ENCODE results near the gene CEP135. TPM values are rescaled to one million over a fixed set of nuclear protein-coding genes. Genes with fewer than 3 reads are reported as not detected.

Gene CEP135
- total RNA-seq, 1 experiment from 2014 or later = 13.9 TPM

GRCh38 chr4:55910140-55910539 lies 38.6 kb upstream of the CEP135 start:
- Histone ChIP-seq H4K91ac (ENCODE audit: insufficient read length, low read depth, low read length) (no peak overlapping the region), H4K8ac (replicated peaks; ENCODE audit: insufficient read length, low read depth, low read length) (no peak overlapping the region), H3K56ac (ENCODE audit: insufficient read length, low read depth, low read length) (no peak overlapping the region), H3K27ac (ENCODE audit: insufficient read length, low read depth, low read length) (no peak overlapping the region), H3K27me3 (ENCODE audit: insufficient read depth, low read length) (no peaks in the 10 kb centered on the region), H2BK20ac (ENCODE audit: low read depth, low read length, poor library complexity, severe bottlenecking) (no peak overlapping the region), H3K9ac (ENCODE audit: extremely low read depth, insufficient read length, low read length) (no peak overlapping the region), H3K4me2 (ENCODE audit: insufficient read depth, insufficient read length, low read length) (no peak overlapping the region), H2BK15ac (ENCODE audit: low read depth, low read length) (no peak overlapping the region), H2BK12ac (ENCODE audit: insufficient read length, low read depth, low read length) (no peak overlapping the region), H3K23ac (ENCODE audit: insufficient read length, low read depth, low read length) (no peak overlapping the region), H3K18ac (ENCODE audit: insufficient read length, low read depth, low read length) (no peak overlapping the region), H3K4me1 (ENCODE audit: insufficient read depth, low read length) (no peaks in the 10 kb centered on the region), H3K79me2 (ENCODE audit: insufficient read depth, low read length) (no peaks in the 10 kb centered on the region), H2BK5ac (ENCODE audit: insufficient read length, low read length) (no peak overlapping the region), H3K79me1 (ENCODE audit: insufficient read depth, low read depth, low read length, poor library complexity, severe bottlenecking) (no peaks in the 10 kb centered on the region), H2BK120ac (ENCODE audit: low read depth, low read length, poor library complexity, severe bottlenecking) (no peak overlapping the region), H3T11ph (ENCODE audit: low read length) (no peak overlapping the region), H2AK5ac (ENCODE audit: insufficient read length, low read length) (no peak overlapping the region), H4K20me1 (ENCODE audit: control insufficient read depth, insufficient read depth, insufficient read length) (no peaks in the 10 kb centered on the region), H3K4ac (ENCODE audit: low read depth, low read length) (no peak overlapping the region), H3K14ac (ENCODE audit: insufficient read depth, low read length) (no peak overlapping the region), H3K23me2 (ENCODE audit: insufficient read length, low read depth, low read length, poor library complexity, severe bottlenecking) (no peaks in the 10 kb centered on the region), H4K5ac (ENCODE audit: insufficient read length, low read depth, low read length) (no peak overlapping the region), H3K9me3 (ENCODE audit: control insufficient read depth, low read depth, low read length) (no peaks in the 10 kb centered on the region), H2AFZ (ENCODE audit: low read length) (no peak overlapping the region)
- no peaks in the 10 kb centered on the region for H3K27me3 Mint-ChIP-seq (ENCODE audit: low read depth)
- no peaks in the 10 kb centered on the region; a peak in 2 of 7 replicates for H3K36me3 Mint-ChIP-seq (ENCODE audit: insufficient read depth in 1 of 3, low read depth in 3 of 3)
- no peak overlapping the region for H3K4me3 Mint-ChIP-seq
- no peaks in the 10 kb centered on the region for H3K9me3 Mint-ChIP-seq
- TF ChIP-seq CTCF (conservative IDR thresholded peaks at IDR 0.05) = no peak
- DNase-seq = no peak
- H3K27ac Mint-ChIP-seq = no peak overlapping the region
- H3K4me1 Mint-ChIP-seq = no peaks in the 10 kb centered on the region
- WGBS (ENCODE audit: extremely low coverage, insufficient read length, low lambda C conversion rate) = no CpG with 5 or more reads among the region's 1 CpG

Measured in H9 (cell line).